ENCODE results near the gene HFM1.

DNA sequence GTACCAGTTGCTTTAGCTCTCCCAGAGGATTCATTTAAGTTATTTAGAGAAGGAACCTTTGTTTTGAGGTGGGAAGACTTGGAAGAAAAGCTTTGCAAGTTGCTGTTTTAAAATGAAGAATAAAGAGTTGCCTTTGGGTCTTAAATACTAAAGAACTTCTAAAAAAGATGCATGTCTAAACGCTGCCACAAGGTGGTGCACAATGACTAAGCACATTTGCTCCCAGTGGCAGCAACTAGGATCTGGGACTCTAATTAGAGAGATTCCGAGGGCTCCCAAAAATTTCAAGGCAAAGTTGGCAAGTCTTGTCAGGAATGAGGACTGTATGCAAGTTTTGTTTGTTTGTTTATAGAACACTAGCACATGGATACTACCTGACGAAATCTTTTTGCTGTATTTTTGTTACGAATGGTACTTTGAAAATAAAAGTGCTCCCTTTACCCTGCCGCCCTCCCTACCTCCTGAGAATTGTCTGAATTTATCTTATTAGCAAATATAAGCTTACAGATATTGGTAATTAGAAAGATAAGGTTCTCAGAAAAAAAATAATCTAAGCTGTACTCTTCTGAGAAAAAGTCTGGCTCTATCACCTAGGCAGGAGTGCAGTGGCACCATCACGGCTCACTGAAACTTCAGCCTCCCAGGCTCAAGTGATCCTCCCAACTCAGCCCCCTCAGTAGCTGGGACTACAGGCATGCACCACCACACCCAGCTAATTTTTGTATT is 121.8 kb downstream of the HFM1 start:
- TF ChIP-seq, protein P1, sequence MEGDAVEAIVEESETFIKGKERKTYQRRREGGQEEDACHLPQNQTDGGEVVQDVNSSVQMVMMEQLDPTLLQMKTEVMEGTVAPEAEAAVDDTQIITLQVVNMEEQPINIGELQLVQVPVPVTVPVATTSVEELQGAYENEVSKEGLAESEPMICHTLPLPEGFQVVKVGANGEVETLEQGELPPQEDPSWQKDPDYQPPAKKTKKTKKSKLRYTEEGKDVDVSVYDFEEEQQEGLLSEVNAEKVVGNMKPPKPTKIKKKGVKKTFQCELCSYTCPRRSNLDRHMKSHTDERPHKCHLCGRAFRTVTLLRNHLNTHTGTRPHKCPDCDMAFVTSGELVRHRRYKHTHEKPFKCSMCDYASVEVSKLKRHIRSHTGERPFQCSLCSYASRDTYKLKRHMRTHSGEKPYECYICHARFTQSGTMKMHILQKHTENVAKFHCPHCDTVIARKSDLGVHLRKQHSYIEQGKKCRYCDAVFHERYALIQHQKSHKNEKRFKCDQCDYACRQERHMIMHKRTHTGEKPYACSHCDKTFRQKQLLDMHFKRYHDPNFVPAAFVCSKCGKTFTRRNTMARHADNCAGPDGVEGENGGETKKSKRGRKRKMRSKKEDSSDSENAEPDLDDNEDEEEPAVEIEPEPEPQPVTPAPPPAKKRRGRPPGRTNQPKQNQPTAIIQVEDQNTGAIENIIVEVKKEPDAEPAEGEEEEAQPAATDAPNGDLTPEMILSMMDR (conservative IDR thresholded peaks at IDR 0.05; ENCODE audit: low read length): peak; percentile 86
- TF ChIP-seq EZH2phosphoT487 (IDR thresholded peaks at IDR 0.05; ENCODE audit: borderline replicate concordance): no peak

Measured in Loucy (cell line).